GM08714 (cell line): ENCODE data around the gene KMT2B.

ENCODE experiments used
- H3K4me3 ChIP-seq: fragments of 200-500 bp; sonication (Bioruptor generic); 2 replicates; pipeline ENCODE4 v1.5.1; 2014; ENCODE audit warnings: mild to moderate bottlenecking, low read length, inconsistent platforms
- ZNF274 ChIP-seq: IDR thresholded peaks from 2 replicates; pipeline ENCODE4 v1.6.1; 2012; ENCODE audit warnings: mild to moderate bottlenecking, low read depth, low read length

KMT2B gene

GRCh38 chr19:35738887-35739229, 21.1 kb downstream of the KMT2B start:
- TF ChIP-seq ZNF274 = no peak
- H3K4me3 ChIP-seq = no peak overlapping the region

- H3K4me3 ChIP-seq = peak overlapping the region; percentile 67; the same call in 1 of the 2 replicates
These were observed 21.7 kb downstream of the KMT2B start for GRCh38 chr19:35739275-35740107.

GRCh38 chr19:35740108-35740422, 22.3 kb downstream of the KMT2B start:
- no peak for TF ChIP-seq ZNF274

More at GRCh38 chr19:35739275-35740107, 21.7 kb downstream of the KMT2B start:
- no peak for TF ChIP-seq ZNF274

DNA sequence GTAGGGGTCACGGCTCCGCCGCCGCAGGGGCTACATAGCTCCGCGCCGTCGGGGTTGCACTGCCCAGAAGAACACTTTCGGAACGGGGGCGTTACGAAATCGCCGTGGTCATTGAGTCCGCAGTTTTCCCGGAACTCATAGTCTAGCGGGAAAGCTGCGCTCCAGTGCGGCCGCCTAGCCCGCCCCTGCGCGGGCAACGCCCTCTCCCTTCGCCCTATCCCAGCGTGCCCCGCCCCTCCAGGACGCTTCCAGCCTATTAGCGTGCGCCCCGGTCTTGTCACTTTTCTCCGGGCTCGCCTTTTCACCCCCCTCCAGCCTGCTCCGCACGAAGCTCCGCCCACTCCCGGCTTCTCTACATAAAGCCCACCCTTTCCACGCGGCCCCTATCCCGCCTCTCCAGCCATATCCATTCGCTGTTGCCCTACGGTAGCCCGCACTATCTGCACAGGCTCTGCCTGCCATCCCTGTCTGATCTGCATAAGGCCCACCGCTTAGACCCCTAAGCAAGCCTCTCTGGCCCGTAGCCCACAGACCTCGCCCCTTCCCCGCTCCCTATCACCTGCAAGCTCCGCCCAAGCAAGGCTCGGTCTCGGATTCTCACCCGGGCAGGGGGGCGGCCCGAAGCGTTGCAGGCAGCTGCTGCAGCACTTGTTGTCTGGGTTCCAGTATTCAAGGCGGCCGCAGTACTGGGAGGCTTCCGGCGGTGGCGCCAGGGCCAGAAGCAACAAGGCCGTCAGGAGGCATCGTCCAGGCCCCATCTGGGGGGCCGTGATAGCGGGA, 22.8 kb downstream of the KMT2B start:
- TF ChIP-seq ZNF274 = no peak
- peak overlapping the region; percentile 67 for H3K4me3 ChIP-seq

More at GRCh38 chr19:35740108-35740422, 22.3 kb downstream of the KMT2B start:
- peak overlapping the region; percentile 67 for H3K4me3 ChIP-seq

GRCh38 chr19:35741203-35741515, 23.4 kb downstream of the KMT2B start:
- no peak for TF ChIP-seq ZNF274
- H3K4me3 ChIP-seq = peak overlapping the region; percentile 56

DNA sequence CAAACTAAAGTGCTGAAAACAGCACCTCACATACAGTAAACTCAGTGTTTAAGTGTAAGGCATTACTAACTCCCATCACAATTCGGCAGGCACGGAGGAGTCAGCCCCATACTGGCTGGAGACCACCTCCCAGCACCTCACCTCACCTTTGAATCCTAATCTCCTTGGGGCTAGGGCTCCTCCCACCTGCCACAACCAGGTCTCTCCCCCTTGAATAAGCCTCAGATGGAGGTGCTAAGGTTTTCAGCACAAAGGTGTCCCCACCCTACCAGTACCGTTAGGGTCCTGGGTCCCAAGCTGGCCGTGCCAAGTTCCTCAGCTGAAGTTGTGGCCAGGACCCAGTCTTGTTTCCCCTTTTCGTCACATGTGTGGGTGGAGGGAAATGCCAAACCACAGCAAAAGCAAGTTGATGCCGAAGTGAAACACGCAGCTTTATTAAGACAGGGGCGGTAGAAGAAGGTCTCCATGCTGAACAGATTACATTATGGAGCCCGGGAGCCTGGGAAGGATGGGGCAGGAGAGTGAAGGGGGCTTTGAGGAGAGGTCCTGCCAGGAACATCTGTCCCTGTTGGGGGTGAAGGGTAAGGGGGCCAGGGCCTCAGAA, 24.4 kb downstream of the KMT2B start, which contains the start of gene IGFLR1:
IGFLR1 (minus strand) TSS at position 332 of the 604 bp plus-strand sequence. CDS start 1,272 bp downstream, outside the sequence.
- peak within 1 kb of the TSS; percentile 56 for H3K4me3 ChIP-seq
- TF ChIP-seq ZNF274 = no peak

DNA sequence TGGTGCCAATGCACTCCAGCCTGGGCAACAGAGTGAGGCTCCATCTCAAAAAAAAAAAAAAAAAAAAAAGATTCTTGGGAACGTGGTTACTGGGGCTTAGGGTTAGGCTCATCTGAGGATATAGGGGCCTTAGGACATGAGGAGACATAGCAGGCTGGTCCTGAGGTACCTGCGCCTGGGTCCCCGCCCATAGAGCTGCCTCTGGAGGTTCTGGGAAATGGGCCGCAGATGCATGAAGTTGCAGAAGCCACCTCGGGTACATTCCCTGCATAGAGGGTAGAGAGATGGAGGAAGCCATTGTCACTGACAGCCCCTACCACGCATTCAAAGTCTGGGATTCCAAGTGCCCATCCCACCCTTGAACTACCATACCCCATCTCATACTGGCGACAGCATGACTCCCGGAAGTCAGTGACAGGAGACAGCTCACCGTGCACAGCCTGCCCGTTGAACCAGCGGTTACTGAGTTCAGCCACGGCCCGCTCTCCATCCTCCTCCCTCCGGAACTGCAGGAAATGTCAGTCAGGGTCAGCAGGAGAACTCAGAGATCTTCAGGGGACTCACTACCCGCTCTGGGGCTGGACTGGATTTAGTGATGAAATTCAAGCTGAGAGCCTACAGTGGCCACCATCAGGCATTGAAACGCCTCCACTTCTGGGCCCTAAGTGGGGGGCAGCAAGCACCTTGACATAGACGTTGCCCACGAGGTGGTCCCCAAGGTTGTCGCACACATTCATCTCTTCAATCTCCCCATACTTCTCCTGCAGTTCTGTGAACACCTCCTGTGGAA, 26.0 kb downstream of the KMT2B start:
- TF ChIP-seq ZNF274 = no peak
- peak overlapping the region; percentile 79; the same call in 1 of the 2 replicates for H3K4me3 ChIP-seq

GRCh38 chr19:35744430-35745327, 26.9 kb downstream of the KMT2B start:
- peak overlapping the region; percentile 79 for H3K4me3 ChIP-seq
- no peak for TF ChIP-seq ZNF274

DNA sequence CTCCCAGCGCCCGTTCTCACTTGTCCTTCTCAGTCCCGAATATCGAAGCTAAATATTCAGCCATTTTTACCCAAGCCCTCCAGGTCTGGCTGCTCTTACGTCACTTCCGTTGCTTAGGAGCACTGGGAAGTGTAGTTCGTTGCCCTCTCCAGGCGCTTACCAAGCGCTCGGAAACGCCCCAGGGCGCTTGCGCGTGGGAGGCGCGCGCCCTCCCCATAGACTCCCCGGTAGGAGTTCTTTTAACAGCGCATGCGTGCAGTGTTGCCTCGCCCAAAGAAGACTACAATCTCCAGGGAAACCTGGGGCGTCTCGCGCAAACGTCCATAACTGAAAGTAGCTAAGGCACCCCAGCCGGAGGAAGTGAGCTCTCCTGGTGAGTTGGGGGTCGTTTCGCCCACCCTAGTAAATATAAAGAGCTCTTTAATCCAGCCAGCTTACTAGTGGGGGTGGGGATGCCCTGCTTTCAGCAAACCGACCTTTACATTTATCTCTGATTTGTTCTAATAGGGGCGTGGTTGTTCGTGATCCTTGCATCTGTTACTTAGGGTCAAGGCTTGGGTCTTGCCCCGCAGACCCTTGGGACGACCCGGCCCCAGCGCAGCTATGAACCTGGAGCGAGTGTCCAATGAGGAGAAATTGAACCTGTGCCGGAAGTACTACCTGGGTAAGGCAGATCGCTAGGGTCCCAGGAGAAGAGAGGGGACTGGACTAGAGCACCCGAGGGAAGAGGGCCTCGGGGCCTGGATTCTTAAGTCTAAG, 27.7 kb downstream of the KMT2B start, which contains the start of the genes PSENEN and U2AF1L4:
PSENEN (plus strand) TSS at position 324 of the 759 bp plus-strand sequence; CDS start at position 604, 280 bp downstream.
U2AF1L4 (minus strand) TSS at position 91 of the 759 bp plus-strand sequence; CDS start at position 64, 27 bp downstream.
- peak within 1 kb of the TSS; percentile 91 for H3K4me3 ChIP-seq
- no peak for TF ChIP-seq ZNF274

DNA sequence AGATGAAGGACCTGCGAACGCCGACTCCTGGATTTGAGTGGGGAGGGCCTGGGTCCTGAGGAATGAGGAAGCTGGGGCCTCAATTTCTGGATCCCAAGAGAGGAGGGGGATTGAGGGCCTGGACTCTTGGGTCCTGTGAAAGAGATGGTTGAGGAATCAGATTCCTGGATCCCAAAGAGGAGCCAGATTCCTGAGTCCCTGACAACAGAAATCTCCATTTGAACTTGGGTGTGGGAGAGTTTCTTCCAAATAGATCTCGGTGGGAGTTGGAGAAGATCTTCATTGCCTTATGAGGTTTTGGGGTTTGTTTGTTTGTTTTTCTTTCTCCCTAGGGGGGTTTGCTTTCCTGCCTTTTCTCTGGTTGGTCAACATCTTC, 28.3 kb downstream of the KMT2B start:
- TF ChIP-seq ZNF274 = no peak
- H3K4me3 ChIP-seq = peak overlapping the region; percentile 91

GRCh38 chr19:35746531-35746930, 28.7 kb downstream of the KMT2B start:
- TF ChIP-seq ZNF274 = no peak
- H3K4me3 ChIP-seq = peak overlapping the region; percentile 91; the same call in 1 of the 2 replicates
